Cardiac atrium fibroblast (primary cell): Measurements from ENCODE around the gene CCDC40. TPM values are rescaled to one million over a fixed set of nuclear protein-coding genes. Genes with fewer than 3 reads are reported as not detected.

Experiments
- total RNA-seq: library from RNA; depleted of rRNA; stranded (reverse); fragments of >200 nt; gene quantifications from 2 replicates; pipeline ENCODE4 v1.2.3, GENCODE V29; 2015

The CCDC40 gene
- 0.18 and 1.5 TPM in 2 replicates for total RNA-seq

GRCh38 chr17:80035937-80036714, at the start of gene CCDC40:
CCDC40 (plus strand) TSS chr17:80036642; CDS start chr17:80036663, 21 bp downstream.

GRCh38 chr17:80035687-80035936, 830 bp upstream of the CCDC40 start, which contains the start of gene TBC1D16:
TBC1D16 (minus strand) TSS chr17:80035872; CDS start chr17:80013547, 22,325 bp downstream.

GRCh38 chr17:80101011-80101945, 64.8 kb downstream of the CCDC40 start, which contains the start of gene GAA:
GAA (plus strand) TSS chr17:80101581; CDS start chr17:80104587, 3,006 bp downstream.

GRCh38 chr17:80147035-80147822, 110.8 kb downstream of the CCDC40 start, which contains the start of gene EIF4A3:
EIF4A3 (minus strand) TSS chr17:80147128; CDS start chr17:80146961, 167 bp downstream.

Other genes with a start within 250 kb of the CCDC40 start
- gene CBX8, start 239.6 kb upstream of the CCDC40 start, total RNA-seq: 4.1 and 12.8 TPM in 2 replicates
- gene CBX4, start 197.2 kb upstream of the CCDC40 start, total RNA-seq: 13.4 and 15.0 TPM in 2 replicates
- 39.9 and 44.1 TPM in 2 replicates for gene TBC1D16, start 770 bp upstream of the CCDC40 start, total RNA-seq
- gene GAA, start 64.9 kb downstream of the CCDC40 start, total RNA-seq: 83.4 and 90.3 TPM in 2 replicates
- 78.2 and 85.5 TPM in 2 replicates for gene EIF4A3, start 110.5 kb downstream of the CCDC40 start, total RNA-seq
- not detected in 2 replicates for gene CARD14, start 133.4 kb downstream of the CCDC40 start, total RNA-seq
- 10.3 and 21.7 TPM in 2 replicates for gene SGSH, start 183.7 kb downstream of the CCDC40 start, total RNA-seq
- gene SLC26A11, start 183.8 kb downstream of the CCDC40 start, total RNA-seq: 10.7 and 14.4 TPM in 2 replicates
- 28.7 and 40.7 TPM in 2 replicates for gene RNF213, start 224.2 kb downstream of the CCDC40 start, total RNA-seq